ENCODE data around the gene RBM15B. TPM values are rescaled to one million over a fixed set of nuclear protein-coding genes. Genes with fewer than 3 reads are reported as not detected.

RBM15B gene
- polyA plus RNA-seq, 1 donor (not counting 4 experiments of a cell fraction or from before 2014, with no cell fraction given): 10.2 TPM

- H3K27ac ChIP-seq (ENCODE audit: control insufficient read depth, insufficient read depth, low read length): no peak overlapping the region
- H3K36me3 ChIP-seq (ENCODE audit: control insufficient read depth in 2 of 2, extremely low read depth in 1 of 2, insufficient read depth in 2 of 2, low read length in 2 of 2): no peaks in the 10 kb centered on the region
- H2AFZ ChIP-seq (ENCODE audit: control insufficient read depth, low read length): no peak overlapping the region
- H3K4me2 ChIP-seq (ENCODE audit: control insufficient read depth, extremely low read depth, insufficient read depth, low read depth, low read length): no peak overlapping the region
- no peak for FAIRE-seq
- no peaks in the 10 kb centered on the region for H3K9me3 ChIP-seq (ENCODE audit: control insufficient read depth, low read depth, low read length)
- H3K4me1 ChIP-seq (ENCODE audit: control insufficient read depth, extremely low read depth, insufficient read depth, low read length): no peaks in the 10 kb centered on the region
- no peaks in the 10 kb centered on the region for H3K9me1 ChIP-seq (ENCODE audit: control insufficient read depth, extremely low read depth, insufficient read depth, low read length)
- TF ChIP-seq, protein P1, sequence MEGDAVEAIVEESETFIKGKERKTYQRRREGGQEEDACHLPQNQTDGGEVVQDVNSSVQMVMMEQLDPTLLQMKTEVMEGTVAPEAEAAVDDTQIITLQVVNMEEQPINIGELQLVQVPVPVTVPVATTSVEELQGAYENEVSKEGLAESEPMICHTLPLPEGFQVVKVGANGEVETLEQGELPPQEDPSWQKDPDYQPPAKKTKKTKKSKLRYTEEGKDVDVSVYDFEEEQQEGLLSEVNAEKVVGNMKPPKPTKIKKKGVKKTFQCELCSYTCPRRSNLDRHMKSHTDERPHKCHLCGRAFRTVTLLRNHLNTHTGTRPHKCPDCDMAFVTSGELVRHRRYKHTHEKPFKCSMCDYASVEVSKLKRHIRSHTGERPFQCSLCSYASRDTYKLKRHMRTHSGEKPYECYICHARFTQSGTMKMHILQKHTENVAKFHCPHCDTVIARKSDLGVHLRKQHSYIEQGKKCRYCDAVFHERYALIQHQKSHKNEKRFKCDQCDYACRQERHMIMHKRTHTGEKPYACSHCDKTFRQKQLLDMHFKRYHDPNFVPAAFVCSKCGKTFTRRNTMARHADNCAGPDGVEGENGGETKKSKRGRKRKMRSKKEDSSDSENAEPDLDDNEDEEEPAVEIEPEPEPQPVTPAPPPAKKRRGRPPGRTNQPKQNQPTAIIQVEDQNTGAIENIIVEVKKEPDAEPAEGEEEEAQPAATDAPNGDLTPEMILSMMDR (optimal IDR thresholded peaks at IDR 0.05 in 1 of 3, IDR thresholded peaks at IDR 0.05 in 1 of 3, conservative IDR thresholded peaks at IDR 0.05 in 1 of 3; ENCODE audit: extremely low read depth in 1 of 3, insufficient read depth in 2 of 3, low read length in 3 of 3): no peak
- TF ChIP-seq EZH2 (IDR thresholded peaks at IDR 0.05; ENCODE audit: low read length): no peak
- peaks cover 6% of the 10 kb centered on the region for H3K27me3 ChIP-seq (ENCODE audit: control insufficient read depth, extremely low read depth, insufficient read depth, low read length)
- DNase-seq (ENCODE audit: low read depth, low spot score): no peak
- no peak overlapping the region for H3K4me3 ChIP-seq (ENCODE audit: control insufficient read depth in 2 of 3, extremely low read depth in 1 of 3, insufficient read depth in 2 of 3, low read depth in 1 of 3, low read length in 3 of 3)
- H3K79me2 ChIP-seq (ENCODE audit: control insufficient read depth, insufficient read depth, low read length): no peaks in the 10 kb centered on the region
- H3K9ac ChIP-seq (ENCODE audit: control insufficient read depth, extremely low read depth, insufficient read depth, low read length): no peak overlapping the region
- dilution Hi-C loops (cut with MboI; ENCODE audit: extremely low pct_ligation_motif_present, low sequenced_read_pairs): loop anchor here (25.0 kb wide), 1 partner anchor 262 kb away; no protein-coding TSS in a partner anchor
- H4K20me1 ChIP-seq (ENCODE audit: control insufficient read depth, extremely low read depth, insufficient read depth, low read length): no peaks in the 10 kb centered on the region
Observed at GRCh38 chr3:51373658-51374421, 17.2 kb upstream of the RBM15B start.

DNA sequence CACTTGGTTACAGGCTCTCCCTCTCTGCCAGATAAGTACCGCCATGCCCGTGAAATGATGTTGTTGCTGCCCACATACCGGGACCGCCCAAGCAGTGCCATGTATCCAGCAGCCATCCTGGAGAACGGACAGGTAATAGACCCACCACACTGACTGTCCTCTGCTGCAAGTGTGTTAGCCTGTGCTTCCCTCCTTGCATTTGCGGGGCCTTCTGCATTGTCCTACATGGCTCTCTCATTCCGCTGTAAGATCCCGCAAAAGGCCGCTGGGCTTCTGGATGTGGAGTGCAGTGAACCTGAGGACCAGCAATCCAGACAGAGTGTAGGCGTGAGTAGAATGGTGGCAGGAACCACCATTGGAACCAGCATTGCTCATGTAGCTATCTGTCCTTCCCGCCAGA lies 16.6 kb upstream of the RBM15B start:
- dilution Hi-C loops (cut with MboI; ENCODE audit: extremely low pct_ligation_motif_present, low sequenced_read_pairs): loop anchor here (25.0 kb wide), 1 partner anchor 262 kb away; no protein-coding TSS in a partner anchor
- Histone ChIP-seq H3K4me1 (ENCODE audit: control insufficient read depth, extremely low read depth, insufficient read depth, low read length) (no peaks in the 10 kb centered on the region), H3K9ac (ENCODE audit: control insufficient read depth, extremely low read depth, insufficient read depth, low read length) (no peak overlapping the region), H4K20me1 (ENCODE audit: control insufficient read depth, extremely low read depth, insufficient read depth, low read length) (no peaks in the 10 kb centered on the region), H3K9me3 (ENCODE audit: control insufficient read depth, low read depth, low read length) (no peaks in the 10 kb centered on the region), H3K4me3 (ENCODE audit: control insufficient read depth in 2 of 3, extremely low read depth in 1 of 3, insufficient read depth in 2 of 3, low read depth in 1 of 3, low read length in 3 of 3) (no peak overlapping the region), H3K27ac (ENCODE audit: control insufficient read depth, insufficient read depth, low read length) (no peak overlapping the region), H3K9me1 (ENCODE audit: control insufficient read depth, extremely low read depth, insufficient read depth, low read length) (no peaks in the 10 kb centered on the region), H3K4me2 (ENCODE audit: control insufficient read depth, extremely low read depth, insufficient read depth, low read depth, low read length) (no peak overlapping the region), H3K79me2 (ENCODE audit: control insufficient read depth, insufficient read depth, low read length) (no peaks in the 10 kb centered on the region), H3K36me3 (ENCODE audit: control insufficient read depth in 2 of 2, extremely low read depth in 1 of 2, insufficient read depth in 2 of 2, low read length in 2 of 2) (no peaks in the 10 kb centered on the region), H3K27me3 (ENCODE audit: control insufficient read depth, extremely low read depth, insufficient read depth, low read length) (peaks cover 6% of the 10 kb centered on the region), H2AFZ (ENCODE audit: control insufficient read depth, low read length) (no peak overlapping the region)
- TF ChIP-seq EZH2 (IDR thresholded peaks at IDR 0.05; ENCODE audit: low read length): no peak
- TF ChIP-seq, protein P1 (optimal IDR thresholded peaks at IDR 0.05 in 1 of 3, IDR thresholded peaks at IDR 0.05 in 1 of 3, conservative IDR thresholded peaks at IDR 0.05 in 1 of 3; ENCODE audit: extremely low read depth in 1 of 3, insufficient read depth in 2 of 3, low read length in 3 of 3): no peak
- FAIRE-seq: no peak
- no peak for DNase-seq (ENCODE audit: low read depth, low spot score)

All from keratinocyte (primary cell).